Aorta (tissue), 5 donors: ENCODE measurements around the gene PRCP. TPM values are rescaled to one million over a fixed set of nuclear protein-coding genes. Genes with fewer than 3 reads are reported as not detected.
A peak's percentile ranks its signal among the peaks of the same experiment; 100 is the strongest.
"Not testable (repeated sequence)": the region's sequence is repeated elsewhere in the genome, so short reads cannot be mapped to it uniquely, and the experiment has no call there.

ENCODE experiments used
- ATAC-seq: fragments of 200-7000 bp; cut with Tn5 transposase; one replicate; pipeline ENCODE4 v1.9.1; 2022; ENCODE audit warnings: moderate library complexity; ENCODE audit not compliant: low FRiP score
- DNase-seq, 2 donors: peaks; one replicate each; pipeline ENCODE4 v3.0.0-alpha.2; 2020
- H3K27ac ChIP-seq, 2 donors: one replicate each; pipeline ENCODE4 v1.5.1; 2013; ENCODE audit warnings: low read length in 2 of 2, mild to moderate bottlenecking in 2 of 2, moderate library complexity in 2 of 2, control low read depth in 1 of 2, inconsistent platforms in 1 of 2, low read depth in 1 of 2
- H3K27me3 ChIP-seq, 2 donors: one replicate each; pipeline ENCODE4 v1.6.1; 2013; ENCODE audit warnings: control low read depth in 1 of 2, low read length in 1 of 2, mild to moderate bottlenecking in 1 of 2, moderate library complexity in 1 of 2; ENCODE audit not compliant: insufficient read depth in 2 of 2, control insufficient read depth in 1 of 2
- H3K36me3 ChIP-seq, 2 donors: one replicate each; pipeline ENCODE4 v1.6.1; 2013; ENCODE audit warnings: control low read depth in 1 of 2, low read length in 1 of 2, mild to moderate bottlenecking in 1 of 2; ENCODE audit not compliant: insufficient read depth in 2 of 2, control insufficient read depth in 1 of 2
- H3K4me1 ChIP-seq, 2 donors: one replicate each; pipeline ENCODE4 v1.6.1; 2013; ENCODE audit warnings: low read length in 2 of 2, control low read depth in 1 of 2, mild to moderate bottlenecking in 1 of 2, moderate library complexity in 1 of 2; ENCODE audit not compliant: insufficient read depth in 2 of 2, control insufficient read depth in 1 of 2
- H3K4me3 ChIP-seq, 2 donors: one replicate each; pipeline ENCODE4 v1.5.1; 2013; ENCODE audit warnings: low read length in 2 of 2, control low read depth in 1 of 2, mild to moderate bottlenecking in 1 of 2
- H3K9me3 ChIP-seq: one replicate; pipeline ENCODE4 v1.6.1; 2013; ENCODE audit warnings: mild to moderate bottlenecking, low read length; ENCODE audit not compliant: control insufficient read depth
- WGBS, 2 donors: extraction: QIAGEN DNeasy Blood & Tissue Kit; methylation state at CpG; one replicate each; pipeline ENCODE4 v1.1.7; 2013; 5-methylcytosine and 5-hydroxymethylcytosine counted together
- intact Hi-C, 2 donors: fragments of 100-400 bp; cut with DNase I; formaldehyde crosslinking; loops; one replicate each; pipeline versions ENCODE4 v1.14.2 to v1.15.0; 2022
- long read RNA-seq, 2 donors: library from polyadenylated mRNA; unstranded; transcript quantifications; one replicate each; pipeline ENCODE4 v2.0.0, GENCODE V29; 2020 to 2021
- polyA plus RNA-seq, 2 donors: library from polyadenylated mRNA; stranded (reverse); fragments of 200-250 nt; gene quantifications; one replicate each; pipeline ENCODE4 v1.2.3, GENCODE V29; 2013
- total RNA-seq, 2 donors: library from RNA; stranded (reverse); fragmentation: NEBNext Ultra II Directional; extraction: Animal tissue kit (Norgen Biotek cat#: 25700); gene quantifications; one replicate each; pipeline ENCODE4 v1.2.1, GENCODE V29; 2021
- donor health status: healthy with polysubstance abuse.
- donor health status: Bipolar disorder and iron deficiency.
- donor health status: DM: no; HTN: no; CAD: no.
- donor health status: DM: no; HTN: no; CAD: no.
- donor health status: DM: yes; HTN: yes; CAD: no.

The PRCP gene
- 100 to 1,000 TPM in 1 of 2 donors, 10 to 100 TPM in 1; 93.7 to 183 TPM for total RNA-seq
- polyA plus RNA-seq = 10 to 100 TPM; 26.2 to 38.9 TPM
- long read RNA-seq, donor 1, full-length matches to known transcripts = 360 of 376 reads
- long read RNA-seq, donor 1, partial matches to known transcripts = 5 of 376 reads
- long read RNA-seq, donor 1, other reads (novel, unspliced or antisense) = 11 of 376 reads
- long read RNA-seq, donor 2, full-length matches to known transcripts = 70 of 87 reads
- long read RNA-seq, donor 2, partial matches to known transcripts = 8 of 87 reads
- long read RNA-seq, donor 2, other reads (novel, unspliced or antisense) = 9 of 87 reads

GRCh38 chr11:82900277-82901164 is at the start of gene PRCP:
Gene PRCP, minus strand, starts transcription at chr11:82900430. Its CDS starts 28 bp downstream, at chr11:82900402.
- Histone ChIP-seq H3K27ac (peak within 1 kb of the TSS; percentile 43 to 69), H3K27me3 (no peaks in the 10 kb centered on the region), H3K9me3 (no peaks in the 10 kb centered on the region), H3K4me3 (peak within 1 kb of the TSS; percentile 51 to 62), H3K36me3 (no peaks in the 10 kb centered on the region), H3K4me1 (peaks cover 0 to 2% of the 10 kb centered on the region in 2 donors)
- DNase-seq = peak; percentile 97
- peak; percentile 96 for ATAC-seq
- WGBS, 2 donors = 0% methylated on average over 35 to 40 of the region's 40 CpGs
- intact Hi-C loops = loop anchor here (1.0 to 10.0 kb wide), 12 partner anchors 84 to 924 kb away; partner anchors contain the start of genes ANKRD42 (in 2 of the 2), RAB30 (in 2 of the 2), CCDC90B (in 1 of the 2) and PCF11 (in 1 of the 2)

- DNase-seq (no peak), ATAC-seq (no peak)
- H3K36me3 ChIP-seq = no peaks in the 10 kb centered on the region
- no peaks in the 10 kb centered on the region for H3K4me1 ChIP-seq
- H3K27me3 ChIP-seq = no peaks in the 10 kb centered on the region
- no peak overlapping the region for H3K4me3 ChIP-seq
- intact Hi-C loops = no loop called here
- H3K9me3 ChIP-seq = peaks cover 2% of the 10 kb centered on the region
- no peak overlapping the region for H3K27ac ChIP-seq
Observed at GRCh38 chr11:82949352-82949751, 49.1 kb upstream of the PRCP start.

- no peak for DNase-seq
- ATAC-seq = no peak
- Histone ChIP-seq H3K9me3 (peaks cover 2% of the 10 kb centered on the region), H3K4me3 (no peak overlapping the region), H3K27ac (no peak overlapping the region), H3K36me3 (no peaks in the 10 kb centered on the region), H3K27me3 (no peaks in the 10 kb centered on the region), H3K4me1 (no peaks in the 10 kb centered on the region)
- intact Hi-C loops = no loop called here
Observed at GRCh38 chr11:82945682-82946081, 45.5 kb upstream of the PRCP start.

GRCh38 chr11:82945041-82945440 is 44.8 kb upstream of the PRCP start:
- intact Hi-C loops = not testable (repeated sequence)

GRCh38 chr11:82944198-82944597 is 44.0 kb upstream of the PRCP start:
- intact Hi-C loops = no loop called here
- Histone ChIP-seq H3K9me3 (no peaks in the 10 kb centered on the region), H3K27ac (no peak overlapping the region), H3K4me1 (no peaks in the 10 kb centered on the region), H3K27me3 (no peaks in the 10 kb centered on the region), H3K36me3 (no peaks in the 10 kb centered on the region), H3K4me3 (no peak overlapping the region)
- 85 to 87% methylated on average over 2 of the region's 2 CpGs for WGBS, 2 donors
- DNase-seq = no peak
- no peak for ATAC-seq

More at GRCh38 chr11:82945041-82945440, 44.8 kb upstream of the PRCP start:
- H3K27ac ChIP-seq, H3K9me3 ChIP-seq, ATAC-seq, H3K4me1 ChIP-seq, DNase-seq, H3K4me3 ChIP-seq, H3K36me3 ChIP-seq, H3K27me3 ChIP-seq: not testable (repeated sequence)
- WGBS, 2 donors = 61 to 83% methylated on average over 1 of the region's 1 CpG

GRCh38 chr11:82943430-82943829 is 43.2 kb upstream of the PRCP start:
- H3K36me3 ChIP-seq, H3K27me3 ChIP-seq, DNase-seq, H3K4me3 ChIP-seq, H3K4me1 ChIP-seq, ATAC-seq, H3K9me3 ChIP-seq, intact Hi-C loops, H3K27ac ChIP-seq: not testable (repeated sequence)
- WGBS, 2 donors = 97 to 98% methylated on average over 1 of the region's 1 CpG

- no peaks in the 10 kb centered on the region for H3K9me3 ChIP-seq
- no peak for DNase-seq
- no peaks in the 10 kb centered on the region for H3K27me3 ChIP-seq
- H3K27ac ChIP-seq = no peak overlapping the region
- H3K4me3 ChIP-seq = no peak overlapping the region
- WGBS, 2 donors = 94 to 97% methylated on average over 2 of the region's 2 CpGs
- no peak for ATAC-seq
- H3K4me1 ChIP-seq = no peaks in the 10 kb centered on the region
- no peaks in the 10 kb centered on the region for H3K36me3 ChIP-seq
- intact Hi-C loops = no loop called here
Observed at GRCh38 chr11:82942376-82942775, 42.1 kb upstream of the PRCP start.

GRCh38 chr11:82939456-82939855 is 39.2 kb upstream of the PRCP start:
- H3K4me1 ChIP-seq = no peaks in the 10 kb centered on the region
- intact Hi-C loops = no loop called here
- H3K36me3 ChIP-seq = no peaks in the 10 kb centered on the region
- H3K27ac ChIP-seq = no peak overlapping the region
- DNase-seq (no peak), ATAC-seq (no peak)
- H3K9me3 ChIP-seq = no peaks in the 10 kb centered on the region
- WGBS, 2 donors = 98 to 99% methylated on average over 2 of the region's 2 CpGs
- no peaks in the 10 kb centered on the region for H3K27me3 ChIP-seq
- H3K4me3 ChIP-seq = no peak overlapping the region
